GM21619 (cell line): Measurements from ENCODE around the gene ETNPPL.

ENCODE experiments used
- ATAC-seq: cut with Tn5 transposase; IDR thresholded peaks from one replicate; pipeline ENCODE4 v1.9.1; 2021; ENCODE audit not compliant: unreplicated experiment

The ETNPPL gene

DNA sequence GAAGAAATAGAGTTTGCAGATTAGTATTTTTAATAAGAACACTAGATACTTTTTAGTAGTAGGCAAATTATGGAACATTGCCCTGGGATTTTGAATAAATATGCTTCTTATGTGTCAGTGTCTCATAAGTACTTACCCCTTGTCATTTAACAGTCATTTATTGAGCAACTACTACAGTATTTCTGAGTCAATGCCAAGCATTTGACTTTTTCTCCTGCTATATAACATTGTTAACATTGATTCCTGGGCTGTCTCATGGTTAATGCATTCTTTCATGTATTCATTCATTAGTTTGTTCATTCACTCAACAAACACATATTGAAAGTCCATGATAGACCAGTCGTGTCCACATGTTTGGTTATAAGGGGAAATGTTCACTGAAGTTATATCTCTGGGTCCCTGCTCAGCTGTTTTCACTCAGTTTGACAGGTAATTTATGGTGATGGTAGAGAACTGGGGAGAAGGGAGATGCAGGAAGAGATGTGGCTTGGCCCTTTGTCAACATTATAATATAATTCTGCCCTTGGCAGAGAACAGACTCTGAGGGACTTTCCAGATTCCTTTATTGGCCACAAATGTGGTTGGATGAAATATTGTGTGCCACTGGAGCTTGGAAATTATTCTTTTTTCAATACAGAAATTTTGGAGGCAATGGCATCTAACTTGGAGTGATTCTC, 62.6 kb downstream of the ETNPPL start:
- ATAC-seq: no peak

- ATAC-seq: no peak
Observed at GRCh38 chr4:108696160-108696559, 66.7 kb downstream of the ETNPPL start.

GRCh38 chr4:108695062-108695461, 67.8 kb downstream of the ETNPPL start:
- ATAC-seq: no peak

DNA sequence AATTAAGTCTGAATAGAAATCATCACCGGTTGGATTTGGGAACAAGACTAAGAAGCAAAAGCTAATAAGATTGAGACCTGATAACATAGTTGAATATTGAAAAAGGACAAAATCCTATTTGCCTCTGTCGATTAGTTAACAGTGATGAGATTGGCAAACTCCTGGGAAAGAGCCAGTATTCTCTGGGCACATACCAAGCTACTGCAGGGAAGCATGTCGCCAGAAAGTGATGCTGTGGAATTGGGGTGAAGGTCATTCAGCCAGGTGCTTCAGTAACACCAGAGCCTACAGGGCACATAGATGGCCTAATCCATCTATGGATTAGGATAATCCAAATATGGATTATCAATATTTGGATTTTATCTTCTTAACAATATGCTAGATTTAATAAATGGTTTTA, 68.4 kb downstream of the ETNPPL start:
- no peak for ATAC-seq

GRCh38 chr4:108693819-108694218, 69.0 kb downstream of the ETNPPL start:
- no peak for ATAC-seq

DNA sequence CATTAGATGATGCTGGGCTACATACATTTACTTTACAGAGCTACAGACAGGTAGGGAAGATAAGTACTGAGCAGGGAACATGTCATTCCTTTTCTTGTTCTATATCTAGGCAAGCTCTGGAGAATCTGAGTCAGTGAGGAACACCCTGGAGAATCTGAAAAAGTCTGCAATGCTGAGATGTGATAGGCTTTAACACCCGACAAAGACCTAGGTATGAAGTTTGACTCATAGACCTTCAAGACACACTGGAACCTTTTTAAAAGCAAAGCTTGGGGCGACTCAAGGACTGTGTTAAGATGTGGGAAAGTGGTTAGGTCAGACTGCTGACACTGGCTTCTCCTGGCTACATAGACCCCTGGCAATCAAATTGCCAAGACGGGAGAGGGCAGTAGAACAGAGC, 69.6 kb downstream of the ETNPPL start:
- no peak for ATAC-seq
